CD4-positive, alpha-beta T cell treated with Interleukin-12 subunit alpha and Interleukin-12 subunit beta, for 1 hour (primary cell): ENCODE measurements around the gene LPCAT3.
"Not testable (repeated sequence)": the region's sequence is repeated elsewhere in the genome, so short reads cannot be mapped to it uniquely, and the experiment has no call there.

Experiments
- DNase-seq: peaks from one replicate; pipeline ENCODE4 v3.0.0-alpha.2; 2020

Gene LPCAT3, protein sequence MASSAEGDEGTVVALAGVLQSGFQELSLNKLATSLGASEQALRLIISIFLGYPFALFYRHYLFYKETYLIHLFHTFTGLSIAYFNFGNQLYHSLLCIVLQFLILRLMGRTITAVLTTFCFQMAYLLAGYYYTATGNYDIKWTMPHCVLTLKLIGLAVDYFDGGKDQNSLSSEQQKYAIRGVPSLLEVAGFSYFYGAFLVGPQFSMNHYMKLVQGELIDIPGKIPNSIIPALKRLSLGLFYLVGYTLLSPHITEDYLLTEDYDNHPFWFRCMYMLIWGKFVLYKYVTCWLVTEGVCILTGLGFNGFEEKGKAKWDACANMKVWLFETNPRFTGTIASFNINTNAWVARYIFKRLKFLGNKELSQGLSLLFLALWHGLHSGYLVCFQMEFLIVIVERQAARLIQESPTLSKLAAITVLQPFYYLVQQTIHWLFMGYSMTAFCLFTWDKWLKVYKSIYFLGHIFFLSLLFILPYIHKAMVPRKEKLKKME

DNA sequence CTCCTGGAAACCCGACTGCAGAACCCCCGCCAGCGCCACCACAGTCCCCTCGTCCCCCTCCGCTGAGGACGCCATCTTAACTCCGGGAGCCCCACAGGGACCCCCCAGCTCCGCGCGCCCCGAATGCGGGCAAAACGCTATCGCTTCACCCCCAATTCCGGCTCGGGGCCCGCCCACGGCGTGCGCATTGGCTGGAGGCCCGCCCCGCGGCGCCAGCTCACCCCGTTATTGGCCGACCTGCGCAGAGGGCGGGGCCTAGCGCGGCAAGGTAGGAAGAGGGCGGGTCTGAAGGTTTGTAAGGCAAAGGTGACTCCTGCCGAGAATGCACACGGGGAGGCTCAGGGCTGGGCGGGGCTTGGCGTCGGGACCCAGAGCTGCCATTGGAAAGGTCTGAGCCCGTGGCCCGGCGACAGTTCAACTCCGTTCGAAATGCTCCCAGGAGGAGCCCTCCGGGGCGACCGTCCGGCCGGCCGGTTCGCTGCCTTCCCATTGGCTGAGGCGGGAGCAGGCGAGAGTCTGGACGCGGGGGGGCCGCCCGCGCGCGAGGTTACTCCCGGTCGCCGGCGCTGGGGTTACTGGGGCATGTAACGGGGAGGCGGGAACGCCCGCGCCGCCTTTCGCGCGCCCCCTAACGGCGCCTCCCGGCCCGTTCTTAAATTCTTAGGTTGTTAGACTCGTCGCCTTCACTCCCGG lies at the start of gene LPCAT3:
Gene LPCAT3, minus strand, starts transcription at position 127 of the 693 bp plus-strand sequence. Its CDS starts 52 bp downstream, at position 75.
- DNase-seq: peak; percentile 98

GRCh38 chr12:7067096-7067495 lies 48.8 kb upstream of the LPCAT3 start:
- no peak for DNase-seq

- DNase-seq: no peak
Observed at GRCh38 chr12:7066596-7066995, 48.3 kb upstream of the LPCAT3 start.

- no peak for DNase-seq
Observed at GRCh38 chr12:7065073-7065623, 46.9 kb upstream of the LPCAT3 start.

DNA sequence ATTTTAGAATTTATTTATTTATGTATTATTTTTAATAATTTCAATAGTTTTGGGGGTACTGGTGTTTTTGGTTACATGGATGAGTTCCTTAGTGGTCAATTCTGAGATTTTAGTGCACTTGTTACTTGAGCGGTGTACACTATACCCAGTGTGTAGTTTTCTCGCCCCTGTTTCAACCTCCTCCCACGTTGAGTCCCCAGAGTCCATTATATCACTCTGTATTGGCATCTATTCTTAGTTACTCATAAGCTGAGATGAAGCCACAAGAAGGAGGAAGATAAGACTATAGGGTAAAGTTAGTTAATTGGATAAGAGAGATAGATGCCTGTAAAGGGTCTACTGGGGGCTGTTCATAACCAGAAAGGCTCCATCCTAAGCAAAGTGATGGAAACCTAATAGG lies 46.2 kb upstream of the LPCAT3 start:
- no peak for DNase-seq

- no peak for DNase-seq
Observed at GRCh38 chr12:7061596-7061995, 43.3 kb upstream of the LPCAT3 start.

GRCh38 chr12:7061138-7061537 lies 42.9 kb upstream of the LPCAT3 start:
- DNase-seq: no peak

- no peak for DNase-seq
Observed at GRCh38 chr12:7060353-7060954, 42.2 kb upstream of the LPCAT3 start, which contains the start of gene C1S. Gene C1S (plus strand): TSS chr12:7060718. CDS start chr12:7061913, 1,195 bp downstream.

GRCh38 chr12:7059780-7060179 lies 41.5 kb upstream of the LPCAT3 start:
- no peak for DNase-seq

DNA sequence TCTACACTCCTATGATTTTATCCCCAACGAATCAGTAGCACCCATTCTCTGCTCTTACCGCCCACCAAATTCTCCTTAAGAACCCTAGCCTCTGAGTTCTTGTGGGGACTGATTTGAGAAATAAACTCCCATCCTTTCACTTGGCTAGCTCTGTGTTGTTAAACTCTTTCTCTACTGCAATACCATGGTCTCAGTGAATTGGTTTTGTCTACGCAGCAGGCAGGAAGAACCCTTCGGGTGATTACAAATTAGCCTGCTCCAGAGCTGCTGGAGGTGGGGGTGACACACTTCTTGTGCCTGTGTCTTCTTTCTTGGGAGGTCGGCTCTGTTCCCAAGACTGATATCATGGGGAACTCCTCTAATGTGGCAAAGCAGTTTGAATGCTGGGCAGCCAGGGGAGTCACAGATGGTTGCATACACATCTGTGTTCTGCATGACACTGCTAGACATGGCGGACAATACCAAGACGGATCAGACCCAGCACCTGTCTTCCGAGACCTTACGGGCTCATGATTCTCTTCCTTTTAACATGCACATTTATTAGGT lies 40.6 kb upstream of the LPCAT3 start:
- no peak for DNase-seq

DNA sequence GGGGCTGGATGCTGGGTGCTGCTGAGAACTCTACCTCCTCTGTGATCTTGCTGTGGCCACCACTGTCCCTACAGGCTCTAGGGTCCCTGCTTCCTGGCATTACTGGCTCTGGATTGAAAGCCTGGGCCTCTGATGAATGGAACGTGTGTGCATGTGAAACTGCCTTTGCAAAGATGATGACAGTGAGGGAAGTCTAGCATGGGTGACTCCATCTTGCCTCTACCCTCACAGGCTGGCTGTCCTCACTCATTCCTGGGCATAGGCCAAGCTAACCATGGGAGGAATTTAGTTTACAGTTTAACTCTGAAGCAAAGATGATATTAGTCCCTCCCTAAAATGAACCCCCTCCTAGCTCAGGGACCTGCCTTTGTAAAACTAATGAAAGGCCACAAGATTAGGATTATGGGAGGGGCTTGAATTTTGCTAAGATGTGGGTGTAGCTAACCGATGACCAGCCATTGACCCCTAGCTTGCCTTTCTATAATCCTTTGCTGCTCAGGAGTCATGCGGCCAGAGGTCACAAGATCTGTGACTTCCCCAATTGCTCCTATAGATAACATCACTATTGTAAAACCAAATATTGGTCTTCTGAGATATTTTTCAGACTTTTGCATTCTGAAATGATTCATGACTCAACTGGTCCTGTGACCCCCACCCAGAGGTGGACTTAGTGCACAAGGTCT lies 40.0 kb upstream of the LPCAT3 start:
- DNase-seq: no peak

DNA sequence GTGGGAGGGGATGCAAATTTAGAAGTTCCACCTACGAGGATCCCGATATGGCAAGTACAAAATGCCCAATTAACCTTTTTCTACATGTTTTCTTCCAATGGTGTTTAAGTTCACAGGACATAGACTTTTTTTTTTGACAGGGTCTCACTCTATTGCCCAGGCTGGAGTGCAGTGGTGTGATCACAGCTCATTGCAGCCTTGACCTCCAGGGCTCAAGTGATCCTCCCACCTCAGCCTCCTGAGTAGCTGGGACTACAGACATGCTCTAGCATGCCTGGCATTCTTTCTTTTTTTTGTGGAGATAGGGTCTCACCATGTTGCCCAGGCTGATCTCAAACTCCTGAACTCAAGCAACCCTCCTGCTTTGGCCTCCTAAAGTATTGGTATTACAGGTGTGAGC lies 37.5 kb upstream of the LPCAT3 start:
- not testable (repeated sequence) for DNase-seq

- no peak for DNase-seq
Observed at GRCh38 chr12:7054925-7055324, 36.6 kb upstream of the LPCAT3 start.

GRCh38 chr12:7049973-7050372 lies 31.7 kb upstream of the LPCAT3 start:
- DNase-seq: not testable (repeated sequence)

DNA sequence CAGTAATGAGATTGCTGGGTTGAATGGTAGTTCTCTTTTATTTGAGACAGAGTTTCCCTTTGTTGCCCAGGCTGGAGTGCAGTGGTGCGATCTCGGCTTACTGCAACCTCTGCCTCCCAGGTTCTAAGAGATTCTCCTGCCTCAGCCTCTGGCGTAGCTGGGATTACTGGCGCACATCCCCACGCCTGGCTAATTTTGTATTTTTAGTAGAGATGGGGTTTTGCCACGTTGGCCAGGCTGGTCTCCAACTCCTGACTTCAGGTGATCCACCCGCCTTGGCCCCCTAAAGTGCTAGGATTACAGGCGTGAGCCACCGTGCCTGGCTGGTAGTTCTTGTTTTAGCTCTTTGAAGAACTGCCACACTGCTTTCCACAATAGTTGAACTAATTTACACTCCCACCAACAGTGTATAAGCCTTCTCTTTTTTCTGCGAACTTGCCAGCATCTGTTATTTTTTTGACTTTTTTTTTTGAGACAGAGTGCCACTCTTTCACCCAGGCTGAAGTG lies 31.2 kb upstream of the LPCAT3 start:
- DNase-seq: not testable (repeated sequence)

DNA sequence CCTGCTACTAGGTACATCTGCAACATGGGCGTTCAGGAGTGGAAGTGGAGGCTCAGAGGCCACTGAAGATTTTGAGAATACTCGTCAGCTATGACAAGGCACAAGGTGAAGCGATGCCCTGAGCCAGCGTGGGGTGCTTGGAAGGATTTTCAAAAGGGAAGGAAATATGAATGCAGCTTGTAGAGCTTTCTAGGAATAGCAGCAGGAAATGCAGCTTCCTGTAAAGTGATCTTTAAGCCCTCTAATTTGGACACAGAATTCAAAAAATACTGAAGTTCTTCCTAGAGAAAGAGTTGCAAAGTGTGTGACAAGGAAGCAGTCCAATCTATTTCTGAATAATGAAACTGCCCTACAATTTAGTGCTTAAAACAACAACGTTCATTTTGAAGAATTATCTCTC lies 29.0 kb upstream of the LPCAT3 start:
- DNase-seq: no peak

- DNase-seq: no peak
Observed at GRCh38 chr12:7046383-7047105, 28.3 kb upstream of the LPCAT3 start.

DNA sequence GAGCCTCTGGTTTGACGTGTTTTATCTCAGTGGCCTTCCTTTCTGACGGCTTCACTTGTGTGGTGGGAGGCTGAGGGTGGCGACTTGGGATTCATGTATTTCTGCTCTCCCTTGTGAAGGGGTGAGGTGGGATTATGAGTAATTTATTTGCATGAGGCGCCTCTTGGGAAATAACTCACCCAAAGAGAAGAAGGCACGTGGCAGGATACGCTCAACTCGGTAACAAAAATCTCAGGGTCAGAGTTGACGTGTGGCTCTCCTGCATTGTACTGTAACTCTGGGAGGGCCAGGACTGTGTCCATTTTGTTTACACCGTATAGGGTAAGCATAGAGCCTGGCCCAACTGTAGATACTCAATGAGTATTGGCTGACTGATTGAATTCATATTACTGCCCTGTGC lies 27.6 kb upstream of the LPCAT3 start:
- no peak for DNase-seq

DNA sequence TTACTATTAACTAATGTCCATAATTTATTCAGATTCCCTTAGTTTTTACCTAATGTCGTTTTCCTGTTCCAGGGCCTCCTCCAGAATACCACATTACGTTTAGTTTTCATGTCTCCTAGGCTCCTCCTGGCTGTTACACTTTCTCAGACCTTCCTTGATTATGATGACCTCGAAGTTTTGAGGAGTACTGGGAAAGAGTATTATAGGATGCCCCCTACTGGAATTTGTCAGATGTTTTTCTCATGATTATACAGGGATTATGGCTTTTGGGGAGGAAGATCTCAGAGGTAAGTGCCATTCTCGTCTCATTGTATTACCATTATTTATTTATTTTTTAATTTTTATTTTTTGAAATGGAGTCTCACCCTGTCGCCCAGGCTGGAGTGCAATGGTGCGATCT lies 24.6 kb upstream of the LPCAT3 start:
- DNase-seq: peak; percentile 33

GRCh38 chr12:7039403-7039802 lies 21.1 kb upstream of the LPCAT3 start:
- DNase-seq: no peak

DNA sequence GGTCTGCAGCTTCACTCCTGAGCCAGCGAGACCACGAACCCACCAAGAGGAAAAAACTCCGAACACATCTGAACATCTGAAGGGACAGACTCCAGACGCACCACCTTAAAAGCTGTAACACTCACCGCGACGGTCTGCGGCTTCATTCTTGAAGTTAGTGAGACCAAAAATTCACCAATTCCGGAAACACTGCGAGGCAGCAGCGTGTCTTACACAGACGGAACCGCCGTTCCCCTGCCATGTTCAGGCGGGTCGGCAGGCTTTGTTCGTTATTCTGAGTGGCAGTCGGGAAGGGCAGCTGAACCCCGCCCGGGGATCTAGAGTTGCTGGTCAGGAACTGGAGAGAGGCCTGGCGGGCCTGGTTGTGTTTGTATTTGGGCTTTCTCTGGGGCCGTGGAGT lies 20.3 kb upstream of the LPCAT3 start:
- no peak for DNase-seq
